Transverse colon (tissue), 4 donors: Measurements from ENCODE around the gene ACAD8. TPM values are rescaled to one million over a fixed set of nuclear protein-coding genes. Genes with fewer than 3 reads are reported as not detected.
A peak's percentile ranks its signal among the peaks of the same experiment; 100 is the strongest.

Experiments
- DNase-seq: peaks from one replicate; pipeline ENCODE4 v3.0.0-alpha.2; 2019
- H3K27ac ChIP-seq, 4 donors: fragments of 200-600 bp; sonication (generic); 2 replicates each; pipeline ENCODE4 v1.5.1; 2016 to 2018; ENCODE audit warnings: inconsistent platforms in 4 of 4
- H3K27me3 ChIP-seq: fragments of 200-600 bp; sonication (generic); 2 replicates; pipeline ENCODE4 v1.5.1; 2017; ENCODE audit warnings: inconsistent platforms
- H3K36me3 ChIP-seq, 4 donors: fragments of 200-600 bp; sonication (generic); 2 replicates each; pipeline ENCODE4 v1.5.1; 2017 to 2019; ENCODE audit warnings: inconsistent platforms in 4 of 4
- H3K4me1 ChIP-seq, 4 donors: fragments of 200-600 bp; sonication (generic); 2 replicates each; pipeline ENCODE4 v1.5.1; 2017 to 2020; ENCODE audit warnings: inconsistent platforms in 4 of 4
- H3K4me3 ChIP-seq, 4 donors: fragments of 200-600 bp; sonication (generic); 1 replicate in 1 of 4; 2 replicates in 3 of 4; pipeline versions ENCODE4 v1.5.1 to v1.6.1; 2017 to 2019; ENCODE audit warnings: inconsistent platforms in 4 of 4
- H3K9me3 ChIP-seq, 2 donors: fragments of 200-600 bp; sonication (generic); 2 replicates each; pipeline ENCODE4 v1.5.1; 2017 to 2019; ENCODE audit warnings: inconsistent platforms in 2 of 2
- EP300 ChIP-seq: sonication (generic); formaldehyde crosslinking; IDR thresholded peaks from one replicate; pipeline ENCODE4 v1.6.1; 2017; ENCODE audit warnings: antibody characterized with exemption, low read depth
- POLR2A ChIP-seq: fragments of 450-650 bp; IDR thresholded peaks from one replicate; pipeline ENCODE4 v1.6.1; 2016; ENCODE audit warnings: antibody characterized with exemption, mild to moderate bottlenecking, moderate library complexity
- POLR2AphosphoS5 ChIP-seq, 3 donors: sonication (generic); formaldehyde crosslinking; IDR thresholded peaks; one replicate each; pipeline ENCODE4 v1.6.1; 2016; ENCODE audit warnings: antibody characterized with exemption in 3 of 3
- WGBS, 2 donors: methylation state at CpG; one replicate each; pipeline ENCODE4 v1.1.5; 2018; ENCODE audit warnings: low coverage in 1 of 2; 5-methylcytosine and 5-hydroxymethylcytosine counted together
- in situ Hi-C, 4 donors: fragments of 200-750 bp; cut with MboI; loops; one replicate each; pipeline versions ENCODE4 v1.15.0 to v1.15.1; 2017; ENCODE audit warnings: low sequenced_read_pairs in 3 of 4, low pct_ligation_motif_present in 1 of 4, low pct_unique_long_range_greater_than_20kb in 1 of 4
- intact Hi-C: fragments of 100-400 bp; cut with DNase I; formaldehyde crosslinking; loops from one replicate; pipeline ENCODE4 v1.15.1; 2023; ENCODE audit warnings: low total_unique reads
- total RNA-seq, 4 donors: library from RNA; depleted of rRNA; stranded (reverse); fragments of >200 nt; gene quantifications; one replicate each; pipeline ENCODE4 v1.1.0, GENCODE V29; 2016
- TF ChIP-seq, protein P1 (sequence below), 5 experiments: fragments of 200-600 bp in 3 of 5; fragments of 450-650 bp in 2 of 5; sonication (generic) in 3 of 5; IDR thresholded peaks; 1 replicate in 2 of 5; 2 replicates in 3 of 5; pipeline ENCODE4 v1.5.1; 2016 to 2017; ENCODE audit warnings: antibody characterized with exemption in 5 of 5, inconsistent platforms in 3 of 5, mild to moderate bottlenecking in 2 of 5, moderate library complexity in 1 of 5

The ACAD8 gene
- total RNA-seq, 4 donors from 2014 or later: 34.8 to 59.1 (median 45.7) TPM

GRCh38 chr11:134257101-134257500 is 3.7 kb downstream of the ACAD8 start:
- in situ Hi-C loops: no loop called here
- TF ChIP-seq POLR2A (no peak), POLR2AphosphoS5 (IDR thresholded peaks at IDR 0.05) (no peak)
- intact Hi-C loops: no loop called here
- Histone ChIP-seq H3K27me3 (no peaks in the 10 kb centered on the region), H3K36me3 (peaks cover 0 to 15% (median 5%) of the 10 kb centered on the region in 4 donors), H3K9me3 (no peaks in the 10 kb centered on the region), H3K4me3 (no peak overlapping the region), H3K27ac (no peak overlapping the region), H3K4me1 (peaks cover 1 to 18% (median 14%) of the 10 kb centered on the region in 4 donors)
- DNase-seq: no peak
- 95% methylated on average over 11 of the region's 11 CpGs; no CpG with 5 or more reads in 1 of the 2 donors for WGBS, 2 donors

DNA sequence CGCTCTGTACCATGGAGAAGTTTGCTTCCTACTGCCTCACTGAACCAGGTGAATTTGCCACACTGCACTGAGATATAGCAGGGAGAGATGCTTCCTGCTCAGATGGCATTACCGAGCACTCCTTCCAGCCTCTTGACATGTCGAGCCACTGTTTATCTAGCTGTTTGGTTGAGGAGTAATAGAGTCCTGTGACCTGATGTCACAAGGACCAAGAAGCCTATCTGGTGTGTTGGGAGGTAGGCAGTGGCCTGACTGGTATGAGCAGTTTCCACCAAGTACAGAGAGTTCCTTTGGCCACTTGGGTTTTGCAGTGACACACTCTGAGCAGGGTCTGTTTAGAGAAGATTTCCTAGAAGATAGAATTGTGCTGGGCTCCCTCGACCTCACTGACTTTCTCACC is 5.2 kb downstream of the ACAD8 start:
- H3K4me3 ChIP-seq: no peak overlapping the region
- intact Hi-C loops: no loop called here
- H3K9me3 ChIP-seq: no peaks in the 10 kb centered on the region
- no peak for DNase-seq
- H3K4me1 ChIP-seq: peaks cover 0 to 10% (median 9%) of the 10 kb centered on the region in 4 donors
- no peak for TF ChIP-seq POLR2A
- TF ChIP-seq, protein P1, sequence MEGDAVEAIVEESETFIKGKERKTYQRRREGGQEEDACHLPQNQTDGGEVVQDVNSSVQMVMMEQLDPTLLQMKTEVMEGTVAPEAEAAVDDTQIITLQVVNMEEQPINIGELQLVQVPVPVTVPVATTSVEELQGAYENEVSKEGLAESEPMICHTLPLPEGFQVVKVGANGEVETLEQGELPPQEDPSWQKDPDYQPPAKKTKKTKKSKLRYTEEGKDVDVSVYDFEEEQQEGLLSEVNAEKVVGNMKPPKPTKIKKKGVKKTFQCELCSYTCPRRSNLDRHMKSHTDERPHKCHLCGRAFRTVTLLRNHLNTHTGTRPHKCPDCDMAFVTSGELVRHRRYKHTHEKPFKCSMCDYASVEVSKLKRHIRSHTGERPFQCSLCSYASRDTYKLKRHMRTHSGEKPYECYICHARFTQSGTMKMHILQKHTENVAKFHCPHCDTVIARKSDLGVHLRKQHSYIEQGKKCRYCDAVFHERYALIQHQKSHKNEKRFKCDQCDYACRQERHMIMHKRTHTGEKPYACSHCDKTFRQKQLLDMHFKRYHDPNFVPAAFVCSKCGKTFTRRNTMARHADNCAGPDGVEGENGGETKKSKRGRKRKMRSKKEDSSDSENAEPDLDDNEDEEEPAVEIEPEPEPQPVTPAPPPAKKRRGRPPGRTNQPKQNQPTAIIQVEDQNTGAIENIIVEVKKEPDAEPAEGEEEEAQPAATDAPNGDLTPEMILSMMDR (IDR thresholded peaks at IDR 0.05): no peak
- no peak for TF ChIP-seq POLR2AphosphoS5 (IDR thresholded peaks at IDR 0.05)
- TF ChIP-seq EP300: no peak
- 86 to 91% methylated on average over 1 to 4 of the region's 4 CpGs for WGBS, 2 donors
- H3K27me3 ChIP-seq: no peaks in the 10 kb centered on the region
- H3K36me3 ChIP-seq: peaks cover 0 to 25% (median 5%) of the 10 kb centered on the region in 4 donors
- in situ Hi-C loops: no loop called here
- H3K27ac ChIP-seq: no peak overlapping the region

- TF ChIP-seq EP300: no peak
- no peak for TF ChIP-seq POLR2A
- TF ChIP-seq, protein P1 (IDR thresholded peaks at IDR 0.05): no peak
- no peak for TF ChIP-seq POLR2AphosphoS5 (IDR thresholded peaks at IDR 0.05)
- in situ Hi-C loops: no loop called here
- no peak for DNase-seq
- intact Hi-C loops: no loop called here
- H3K27ac ChIP-seq: no peak overlapping the region
- H3K36me3 ChIP-seq: peaks cover 0 to 25% (median 5%) of the 10 kb centered on the region in 4 donors
- no peaks in the 10 kb centered on the region for H3K9me3 ChIP-seq
- H3K27me3 ChIP-seq: no peaks in the 10 kb centered on the region
- H3K4me1 ChIP-seq: no peaks in the 10 kb centered on the region
- no peak overlapping the region for H3K4me3 ChIP-seq
Measured at GRCh38 chr11:134260503-134260902, 7.1 kb downstream of the ACAD8 start.

DNA sequence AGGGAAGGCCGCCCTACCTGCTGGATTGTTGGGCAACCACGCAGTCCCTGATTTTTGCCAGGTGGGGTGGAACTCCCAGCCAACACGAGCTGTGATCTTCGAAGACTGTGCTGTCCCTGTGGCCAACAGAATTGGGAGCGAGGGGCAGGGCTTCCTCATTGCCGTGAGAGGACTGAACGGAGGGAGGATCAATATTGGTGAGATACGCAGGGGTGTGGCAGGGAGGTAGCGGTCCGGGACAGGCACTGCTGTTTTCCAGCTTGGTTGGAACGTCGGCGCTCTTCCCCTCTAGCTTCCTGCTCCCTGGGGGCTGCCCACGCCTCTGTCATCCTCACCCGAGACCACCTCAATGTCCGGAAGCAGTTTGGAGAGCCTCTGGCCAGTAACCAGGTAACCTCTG is 7.6 kb downstream of the ACAD8 start:
- no peaks in the 10 kb centered on the region for H3K9me3 ChIP-seq
- 95% methylated on average over 16 of the region's 16 CpGs; no CpG with 5 or more reads in 1 of the 2 donors for WGBS, 2 donors
- DNase-seq: no peak
- TF ChIP-seq POLR2A: no peak
- no peak for TF ChIP-seq POLR2AphosphoS5 (IDR thresholded peaks at IDR 0.05)
- no peak for TF ChIP-seq EP300
- in situ Hi-C loops (no loop called here), intact Hi-C loops (no loop called here)
- no peak overlapping the region for H3K27ac ChIP-seq
- no peaks in the 10 kb centered on the region for H3K4me1 ChIP-seq
- H3K36me3 ChIP-seq: peaks cover 0 to 25% (median 5%) of the 10 kb centered on the region in 4 donors
- no peak overlapping the region for H3K4me3 ChIP-seq
- H3K27me3 ChIP-seq: no peaks in the 10 kb centered on the region

GRCh38 chr11:134261626-134262488 is 8.5 kb downstream of the ACAD8 start:
- in situ Hi-C loops (no loop called here), intact Hi-C loops (no loop called here)
- 88% methylated on average over 14 of the region's 14 CpGs; no CpG with 5 or more reads in 1 of the 2 donors for WGBS, 2 donors
- H3K36me3 ChIP-seq: peaks cover 0 to 25% (median 5%) of the 10 kb centered on the region in 4 donors
- TF ChIP-seq, protein P1 (IDR thresholded peaks at IDR 0.05): peak; percentile 33 to 50 (median 38)
- TF ChIP-seq POLR2A: no peak
- H3K4me3 ChIP-seq: no peak overlapping the region
- no peak for DNase-seq
- H3K4me1 ChIP-seq: peaks cover 0 to 4% (median 0%) of the 10 kb centered on the region in 4 donors
- no peaks in the 10 kb centered on the region for H3K27me3 ChIP-seq
- no peak overlapping the region for H3K27ac ChIP-seq
- no peaks in the 10 kb centered on the region for H3K9me3 ChIP-seq
